Neural progenitor cell (in vitro differentiated cells): ENCODE measurements around the gene MED27. TPM values are rescaled to one million over a fixed set of nuclear protein-coding genes. Genes with fewer than 3 reads are reported as not detected.

Experiments used
- DNase-seq: peaks from one replicate; pipeline ENCODE4 v3.0.0-alpha.2; 2016; ENCODE audit warnings: low spot score
- H2AFZ ChIP-seq: fragments of 200-600 bp; sonication (generic); replicated peaks from 2 replicates; pipeline ENCODE4 v1.6.1; 2016; ENCODE audit warnings: antibody characterized with exemption
- H3F3A ChIP-seq: fragments of 200-600 bp; sonication (generic); 2 replicates; pipeline ENCODE4 v1.6.1; 2016; ENCODE audit warnings: antibody characterized with exemption, low read depth
- H3K27ac ChIP-seq: fragments of 200-600 bp; sonication (generic); 2 replicates; pipeline ENCODE4 v1.5.1; 2016; ENCODE audit warnings: mild to moderate bottlenecking
- H3K27me3 ChIP-seq: fragments of 200-600 bp; sonication (generic); 2 replicates; pipeline ENCODE4 v1.6.1; 2016; ENCODE audit warnings: mild to moderate bottlenecking, moderate library complexity
- H3K36me3 ChIP-seq: fragments of 200-600 bp; sonication (generic); 2 replicates; pipeline ENCODE4 v1.5.1; 2016
- H3K4me1 ChIP-seq: fragments of 200-600 bp; sonication (generic); 2 replicates; pipeline ENCODE4 v1.6.1; 2016; ENCODE audit warnings: mixed run types
- H3K4me2 ChIP-seq: fragments of 200-600 bp; sonication (generic); 2 replicates; pipeline ENCODE4 v1.6.1; 2016
- H3K4me3 ChIP-seq: fragments of 200-600 bp; sonication (generic); 2 replicates; pipeline ENCODE4 v1.5.1; 2016
- H3K79me2 ChIP-seq: fragments of 200-600 bp; sonication (generic); 2 replicates; pipeline ENCODE4 v1.6.1; 2016; ENCODE audit warnings: low read depth
- H3K9ac ChIP-seq: fragments of 200-600 bp; sonication (generic); 2 replicates; pipeline ENCODE4 v1.6.1; 2016
- H3K9me3 ChIP-seq: fragments of 200-600 bp; sonication (generic); 2 replicates; pipeline ENCODE4 v1.5.1; 2016; ENCODE audit warnings: low read depth
- H4K20me1 ChIP-seq: fragments of 200-600 bp; sonication (generic); 2 replicates; pipeline ENCODE4 v1.6.1; 2016; ENCODE audit warnings: low read depth
- H3K27ac Mint-ChIP-seq: 3 replicates; pipeline ENCODE4 v1.8.0; 2021; ENCODE audit warnings: mixed read lengths
- H3K27me3 Mint-ChIP-seq: 2 replicates; pipeline ENCODE4 v1.8.0; 2022; ENCODE audit warnings: low read depth, mild to moderate bottlenecking, inconsistent platforms, moderate library complexity, mixed read lengths; ENCODE audit not compliant: insufficient read depth
- H3K36me3 Mint-ChIP-seq: 3 replicates; pipeline ENCODE4 v1.8.0; 2021; ENCODE audit warnings: mixed read lengths
- H3K4me1 Mint-ChIP-seq: 3 replicates; pipeline ENCODE4 v1.8.0; 2021; ENCODE audit warnings: mixed read lengths
- H3K4me3 Mint-ChIP-seq: 3 replicates; pipeline ENCODE4 v1.8.0; 2021; ENCODE audit warnings: mild to moderate bottlenecking, moderate library complexity, mixed read lengths
- H3K9me3 Mint-ChIP-seq: 3 replicates; pipeline ENCODE4 v1.8.0; 2020; ENCODE audit warnings: mixed read lengths
- CTCF ChIP-seq: fragments of 200-600 bp; sonication (generic); IDR thresholded peaks from 2 replicates; pipeline ENCODE4 v1.5.1; 2017; ENCODE audit warnings: antibody characterized with exemption, mild to moderate bottlenecking
- EZH2 ChIP-seq: fragments of 200-600 bp; sonication (generic); IDR thresholded peaks from 2 replicates; pipeline ENCODE4 v1.6.1; 2017; ENCODE audit warnings: antibody characterized with exemption, mild to moderate bottlenecking, moderate library complexity
- EZH2phosphoT487 ChIP-seq: fragments of 200-600 bp; sonication (generic); IDR thresholded peaks from 2 replicates; pipeline ENCODE4 v1.6.1; 2017; ENCODE audit warnings: antibody characterized with exemption
- total RNA-seq: library from RNA; depleted of rRNA; stranded (reverse); fragments of >200 nt; gene quantifications from 2 replicates; pipeline ENCODE4 v1.2.3, GENCODE V29; 2015; ENCODE audit warnings: low replicate concordance

Gene MED27
- total RNA-seq, 1 donor from 2014 or later: 15.1 TPM

DNA sequence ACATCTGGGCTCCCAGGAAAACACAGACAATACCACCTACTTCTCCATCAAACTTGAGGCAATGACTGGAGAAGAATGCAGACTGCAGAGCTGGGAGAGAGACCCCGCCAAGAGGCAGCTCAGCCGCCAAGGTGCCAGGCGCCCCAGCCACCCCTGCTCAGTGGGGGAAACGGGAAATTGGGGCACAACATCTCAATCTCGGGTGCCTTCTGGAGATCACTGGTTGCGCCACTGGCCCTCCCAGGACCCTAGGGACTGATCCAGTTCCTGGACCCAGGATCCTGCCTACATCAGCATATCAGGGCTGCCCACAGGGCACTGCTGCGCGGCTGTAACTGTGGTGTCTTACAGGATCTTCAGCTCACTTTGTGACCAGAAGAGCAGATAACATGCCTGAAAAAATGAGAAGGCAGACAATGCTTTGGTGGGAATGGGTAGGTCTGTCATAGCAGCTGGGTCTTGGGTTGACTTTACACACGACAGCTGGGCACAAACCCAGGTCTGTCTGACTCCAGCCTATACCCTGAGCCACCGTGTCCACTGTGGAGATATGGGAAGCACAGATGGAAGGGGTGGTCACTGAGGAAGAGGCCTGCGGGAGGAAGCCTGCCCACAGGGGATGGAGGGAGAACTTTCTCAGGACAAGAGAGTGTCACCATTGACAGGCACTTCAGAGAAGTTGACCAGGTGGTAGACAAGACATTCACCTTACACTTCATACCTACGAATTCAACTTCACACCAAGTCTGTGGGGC, 204.6 kb downstream of the MED27 start:
- peaks cover 33% of the 10 kb centered on the region for H3K4me1 Mint-ChIP-seq

GRCh38 chr9:131874447-131874846, 205.2 kb downstream of the MED27 start:
- no peak overlapping the region for H2AFZ ChIP-seq
- H3F3A ChIP-seq: peaks cover 7% of the 10 kb centered on the region
- peaks cover 2% of the 10 kb centered on the region for H3K36me3 Mint-ChIP-seq
- H3K79me2 ChIP-seq: no peaks in the 10 kb centered on the region
- no peak overlapping the region for H3K27ac Mint-ChIP-seq
- no peaks in the 10 kb centered on the region for H3K27me3 ChIP-seq
- H3K9me3 ChIP-seq: no peaks in the 10 kb centered on the region
- H3K4me3 Mint-ChIP-seq: no peak overlapping the region
- H3K4me1 Mint-ChIP-seq: peaks cover 38% of the 10 kb centered on the region
- no peak overlapping the region for H3K4me2 ChIP-seq
- peak; percentile 84 for DNase-seq
- H3K27me3 Mint-ChIP-seq: no peaks in the 10 kb centered on the region
- no peak overlapping the region for H3K27ac ChIP-seq
- TF ChIP-seq EZH2 (no peak), CTCF (no peak), EZH2phosphoT487 (no peak)
- H4K20me1 ChIP-seq: peaks cover 80% of the 10 kb centered on the region
- peaks cover 8% of the 10 kb centered on the region for H3K4me1 ChIP-seq
- H3K9ac ChIP-seq: no peak overlapping the region
- H3K36me3 ChIP-seq: no peaks in the 10 kb centered on the region
- no peak overlapping the region for H3K4me3 ChIP-seq
- H3K9me3 Mint-ChIP-seq: no peaks in the 10 kb centered on the region

More for the DNA sequence above, 204.6 kb downstream of the MED27 start:
- H3K4me3 Mint-ChIP-seq: no peak overlapping the region
- H3K36me3 Mint-ChIP-seq: peaks cover 2% of the 10 kb centered on the region
- H2AFZ ChIP-seq: no peak overlapping the region
- no peaks in the 10 kb centered on the region for H3K9me3 Mint-ChIP-seq
- no peaks in the 10 kb centered on the region for H3K36me3 ChIP-seq
- H3F3A ChIP-seq: peaks cover under 1% of the 10 kb centered on the region
- H3K9me3 ChIP-seq: no peaks in the 10 kb centered on the region
- H3K9ac ChIP-seq: no peak overlapping the region
- H3K4me2 ChIP-seq: no peak overlapping the region
- H3K27me3 ChIP-seq: no peaks in the 10 kb centered on the region
- H3K27ac Mint-ChIP-seq: no peak overlapping the region
- H3K4me1 ChIP-seq: peaks cover 1% of the 10 kb centered on the region
- H3K79me2 ChIP-seq: no peaks in the 10 kb centered on the region
- H3K4me3 ChIP-seq: no peak overlapping the region
- H3K27me3 Mint-ChIP-seq: no peaks in the 10 kb centered on the region
- no peak overlapping the region for H3K27ac ChIP-seq
- no peak for DNase-seq
- peaks cover 73% of the 10 kb centered on the region for H4K20me1 ChIP-seq
- TF ChIP-seq EZH2: no peak
- TF ChIP-seq EZH2phosphoT487: no peak
- no peak for TF ChIP-seq CTCF

- Histone ChIP-seq H2AFZ (no peak overlapping the region), H4K20me1 (peaks cover 82% of the 10 kb centered on the region), H3K9me3 (no peaks in the 10 kb centered on the region), H3K36me3 (no peaks in the 10 kb centered on the region), H3F3A (peaks cover 12% of the 10 kb centered on the region), H3K4me2 (no peak overlapping the region), H3K4me1 (peaks cover 13% of the 10 kb centered on the region), H3K4me3 (no peak overlapping the region), H3K27ac (no peak overlapping the region), H3K27me3 (no peaks in the 10 kb centered on the region), H3K9ac (no peak overlapping the region), H3K79me2 (no peaks in the 10 kb centered on the region)
- H3K4me1 Mint-ChIP-seq: peaks cover 42% of the 10 kb centered on the region
- no peaks in the 10 kb centered on the region for H3K9me3 Mint-ChIP-seq
- TF ChIP-seq CTCF (no peak), EZH2 (no peak), EZH2phosphoT487 (no peak)
- H3K27me3 Mint-ChIP-seq: no peaks in the 10 kb centered on the region
- no peak overlapping the region for H3K27ac Mint-ChIP-seq
- peaks cover 2% of the 10 kb centered on the region for H3K36me3 Mint-ChIP-seq
- DNase-seq: no peak
- H3K4me3 Mint-ChIP-seq: no peak overlapping the region
Observed at GRCh38 chr9:131873891-131874440, 205.7 kb downstream of the MED27 start.
